Measurements from ENCODE around the gene HCN1.
"Not testable (repeated sequence)": the region's sequence is repeated elsewhere in the genome, so short reads cannot be mapped to it uniquely, and the experiment has no call there.

Gene HCN1

DNA sequence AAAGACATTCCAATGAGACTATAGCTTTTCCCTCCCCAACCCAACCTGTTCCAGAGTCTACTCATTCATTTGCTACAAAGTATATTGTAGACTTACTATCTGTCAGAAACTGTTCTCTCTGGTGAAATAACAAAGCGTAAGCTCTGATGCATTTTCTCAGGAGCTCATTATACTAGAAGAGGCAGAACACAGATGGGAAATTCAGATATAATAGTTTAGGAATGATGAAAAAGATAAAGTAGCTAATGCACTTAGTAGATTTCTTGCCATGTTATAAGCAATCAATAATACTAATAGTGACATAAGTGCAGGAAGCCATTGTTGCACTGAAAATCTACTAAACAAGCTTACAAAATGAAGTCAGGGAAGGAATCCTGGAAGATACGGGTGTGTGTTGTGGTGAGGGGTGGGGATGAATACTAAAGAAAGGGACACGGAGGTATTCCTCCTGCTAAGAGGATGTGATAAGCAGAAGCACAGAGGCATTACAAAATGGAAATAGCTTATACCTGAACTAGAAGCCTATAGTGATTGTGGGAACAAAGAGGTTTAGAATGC lies 78.2 kb downstream of the HCN1 start:
- DNase-seq (ENCODE audit: low spot score), result no peak

DNA sequence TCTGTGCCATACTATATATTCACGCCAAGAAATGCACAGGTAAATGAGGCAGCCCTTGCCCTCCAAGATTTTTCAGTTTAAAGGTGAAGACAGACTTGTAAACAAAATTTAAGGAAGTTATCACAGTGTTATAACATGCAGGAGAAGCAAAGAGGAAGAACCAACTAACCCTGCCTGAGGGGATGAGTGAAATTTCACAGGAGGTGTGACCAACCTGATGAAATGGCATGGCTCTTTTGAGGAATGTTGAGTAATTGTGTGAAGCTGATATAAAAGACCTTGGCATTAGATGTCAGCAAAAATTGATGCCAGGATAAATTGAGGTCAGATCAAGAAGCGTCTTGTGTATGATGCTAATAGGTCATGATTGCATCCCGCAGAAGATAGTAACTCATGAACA lies 86.5 kb downstream of the HCN1 start:
- DNase-seq (ENCODE audit: low spot score), result no peak

DNA sequence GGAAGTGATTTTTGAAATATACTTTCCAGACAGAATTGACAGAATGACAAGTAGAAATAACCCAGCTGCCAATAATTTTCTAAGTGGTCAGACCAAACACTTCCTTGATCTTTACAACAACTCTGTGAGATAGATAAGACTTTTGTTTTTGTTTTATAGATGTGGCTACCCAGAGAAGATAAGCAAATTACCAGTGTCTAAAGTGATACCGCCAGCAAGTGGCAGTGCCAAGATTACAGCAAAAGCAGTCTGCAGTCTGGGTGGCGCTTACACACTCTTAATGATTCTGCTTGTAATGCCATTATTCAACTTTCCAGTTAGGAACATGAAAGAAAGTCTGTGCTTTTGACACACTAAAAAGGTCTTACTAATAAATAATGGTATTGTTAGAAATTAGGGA lies 92.1 kb downstream of the HCN1 start:
- DNase-seq (ENCODE audit: low spot score), result no peak

DNA sequence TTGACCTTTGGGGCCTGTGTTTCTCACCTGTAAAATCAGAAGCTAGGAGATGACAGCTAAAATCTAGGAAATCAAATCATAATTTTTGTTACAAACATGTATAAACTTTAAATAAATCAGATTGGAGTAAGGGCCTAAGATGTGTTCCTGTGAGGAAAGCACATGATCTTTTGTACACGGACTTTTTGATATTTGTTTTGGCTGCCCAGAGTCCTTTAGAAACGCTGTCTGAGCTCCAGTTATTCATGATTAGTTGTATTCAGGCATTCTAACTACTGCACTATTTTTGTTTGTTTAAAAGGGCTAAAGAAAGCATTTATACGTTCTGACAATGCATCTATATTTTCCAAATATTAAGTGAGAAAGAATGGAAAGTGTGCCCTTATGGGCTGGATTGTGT lies 94.8 kb downstream of the HCN1 start:
- no peak for DNase-seq (ENCODE audit: low spot score)

DNA sequence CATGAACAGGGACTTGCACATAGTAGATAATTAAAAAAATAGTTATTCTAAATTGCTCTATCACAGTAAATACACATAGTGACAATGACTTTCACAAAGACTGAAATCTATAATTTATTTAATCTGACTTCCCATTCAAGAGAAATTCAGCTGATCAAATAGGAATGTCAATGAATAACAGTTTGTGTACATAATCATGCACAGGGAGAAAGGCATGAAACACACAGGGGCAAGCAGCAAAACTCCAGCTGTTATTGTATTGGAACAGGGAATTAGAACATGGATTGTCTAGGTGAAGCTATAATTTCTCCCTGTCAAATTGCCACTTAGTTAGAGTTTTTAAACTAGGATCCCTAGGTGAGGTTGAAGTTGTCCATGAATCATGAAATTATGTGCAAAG lies 99.9 kb downstream of the HCN1 start:
- no peak for DNase-seq (ENCODE audit: low spot score)

DNA sequence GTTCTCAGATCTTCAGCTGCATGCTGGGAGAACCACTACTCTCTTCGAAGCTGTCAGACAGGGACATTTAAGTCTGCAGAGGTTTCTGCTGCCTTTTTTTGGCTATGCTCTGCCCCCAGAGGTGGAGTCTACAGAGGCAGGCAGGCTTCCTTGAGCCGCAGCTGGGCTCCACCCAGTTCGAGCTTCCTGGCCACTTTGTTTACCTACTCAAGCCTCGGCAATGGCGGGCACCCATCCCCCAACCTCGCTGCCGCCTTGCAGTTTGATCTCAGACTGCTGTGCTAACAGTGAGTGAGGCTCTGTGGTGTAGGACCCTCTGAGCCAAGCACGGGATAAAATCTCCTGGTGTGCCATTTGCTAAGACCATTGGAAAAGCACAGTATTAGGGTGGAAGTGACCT lies 110.2 kb downstream of the HCN1 start:
- DNase-seq (ENCODE audit: low spot score), result not testable (repeated sequence)

DNA sequence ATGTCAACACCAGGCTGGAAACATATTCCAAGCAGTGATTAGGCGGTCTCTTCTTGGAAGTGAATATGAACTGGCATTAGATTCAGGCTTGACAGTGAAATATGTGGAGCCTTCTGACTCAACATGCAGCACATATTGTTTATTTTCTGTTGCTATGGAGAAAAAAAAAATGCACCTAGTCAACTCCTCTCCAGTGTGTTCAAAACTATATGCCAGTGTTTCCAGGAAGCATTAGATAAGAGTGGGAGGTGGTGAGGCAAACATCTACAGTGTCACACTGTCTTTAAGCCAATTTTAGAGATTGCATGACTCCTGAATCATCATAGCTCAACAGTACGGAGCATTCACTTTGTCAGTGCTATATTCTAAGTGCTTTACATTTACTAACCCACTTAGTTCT lies 117.9 kb downstream of the HCN1 start:
- DNase-seq (ENCODE audit: low spot score), result no peak

DNA sequence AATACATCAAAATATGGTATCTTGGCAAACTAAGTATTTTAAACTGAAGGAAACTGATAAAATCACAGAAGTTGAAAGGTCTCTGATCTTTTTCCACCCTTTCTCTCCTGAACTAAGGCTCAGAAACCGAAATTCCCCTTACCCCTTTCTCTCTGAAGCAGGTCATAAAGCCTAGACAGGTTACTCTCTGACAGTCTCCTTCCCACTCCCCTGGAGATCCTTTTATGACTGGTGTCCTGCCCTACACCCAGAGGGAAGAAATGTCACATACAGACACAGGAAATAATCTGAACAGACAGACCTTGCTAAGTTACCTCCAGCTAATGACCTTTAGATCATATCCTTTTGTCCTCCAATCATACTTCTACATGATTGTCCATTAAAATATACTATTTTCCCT lies 127.4 kb downstream of the HCN1 start:
- DNase-seq (ENCODE audit: low spot score), result no peak

DNA sequence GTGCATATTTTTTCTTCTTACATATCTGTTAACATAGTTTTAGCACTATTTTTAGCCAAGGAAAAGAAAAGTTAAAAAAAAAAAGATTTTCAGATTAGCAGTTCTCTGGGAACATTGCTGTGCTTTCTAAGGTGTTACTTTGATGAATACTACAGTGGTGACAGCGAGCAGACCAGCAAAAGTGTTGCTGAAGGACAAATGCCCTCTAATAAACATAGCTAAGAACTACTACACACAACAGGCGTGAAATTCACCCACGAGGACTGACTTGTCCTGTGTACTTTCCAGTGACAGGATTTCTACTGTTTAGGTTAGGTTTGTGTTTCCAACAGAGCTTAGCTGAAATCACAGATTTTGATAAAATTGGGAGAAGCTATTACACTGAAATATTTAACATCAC lies 153.8 kb downstream of the HCN1 start:
- DNase-seq (ENCODE audit: low spot score), result no peak

DNA sequence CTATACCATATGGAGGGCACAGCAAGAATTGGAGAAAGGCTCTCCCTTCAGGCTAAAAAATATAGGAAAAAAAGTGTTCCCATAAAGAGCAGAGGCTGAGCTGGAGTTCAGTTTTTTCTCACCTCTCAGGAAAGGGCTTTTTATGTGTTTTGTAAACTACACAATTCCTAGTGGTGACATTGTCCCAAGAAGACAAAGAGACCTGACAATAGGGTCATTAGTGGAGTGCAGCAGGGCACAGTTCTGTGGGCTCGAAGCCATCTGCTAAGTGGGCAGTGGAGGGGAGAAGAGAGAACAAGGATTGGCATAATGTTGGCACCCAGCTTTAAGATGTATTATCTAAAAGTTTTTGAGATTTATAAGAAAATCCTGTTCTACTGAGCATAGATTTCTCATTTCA lies 162.5 kb downstream of the HCN1 start:
- no peak for DNase-seq (ENCODE audit: low spot score)

DNA sequence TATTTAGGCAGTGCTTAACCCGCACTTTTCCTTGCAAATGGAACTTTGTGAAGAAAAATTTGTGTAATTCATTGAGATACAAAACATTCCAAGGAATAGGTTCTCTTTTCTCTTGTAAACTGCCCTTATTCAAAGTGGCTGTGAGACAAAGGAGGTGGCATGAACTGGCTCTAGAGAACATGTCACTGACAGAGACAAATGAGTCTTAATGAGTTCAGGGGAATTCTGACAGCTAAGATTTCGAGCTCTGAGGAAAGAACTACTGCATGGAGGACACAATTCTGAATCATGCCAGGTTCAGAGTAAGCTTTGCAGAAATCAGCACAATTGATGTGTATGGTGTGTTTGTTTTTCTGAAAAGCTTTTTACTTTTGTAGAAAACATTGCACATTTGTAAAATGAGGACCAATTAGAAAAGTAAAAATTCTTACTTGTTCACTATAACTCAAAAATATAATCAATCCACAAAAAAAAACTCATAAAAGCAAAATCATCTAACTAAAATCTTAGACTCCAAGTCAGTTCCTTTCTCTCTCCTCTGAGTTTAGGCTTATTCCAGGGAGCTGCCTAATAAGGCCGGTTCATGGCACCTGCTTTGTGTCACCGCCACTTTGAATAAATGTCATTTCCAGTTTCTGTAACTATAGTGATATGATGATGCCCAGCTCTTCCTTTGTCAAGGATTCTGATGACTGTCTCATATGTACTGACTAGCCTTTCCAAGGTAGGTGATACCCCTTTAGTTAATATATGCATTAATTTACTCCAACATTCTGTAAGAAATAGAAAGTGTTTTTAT lies 163.2 kb downstream of the HCN1 start:
- no peak for DNase-seq (ENCODE audit: low spot score)

DNA sequence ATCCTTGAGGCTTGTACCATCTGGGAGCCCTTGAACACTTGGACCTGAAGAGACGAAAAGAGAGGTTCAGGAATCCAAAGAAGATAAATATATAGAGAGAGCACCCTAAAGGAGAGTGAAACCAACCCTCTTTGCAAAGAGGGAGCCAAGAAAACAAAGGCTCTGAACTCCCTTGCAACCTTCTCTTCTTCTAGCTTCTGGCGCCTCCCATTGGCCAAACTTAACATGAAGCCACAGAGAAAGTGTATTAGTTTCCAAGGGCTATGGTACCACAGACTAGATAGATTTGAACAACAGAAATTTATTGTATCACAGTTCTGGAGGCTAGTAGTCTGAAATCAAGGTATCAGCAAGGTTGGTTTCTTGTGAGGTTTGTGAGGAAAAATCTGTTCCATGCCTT lies 175.1 kb downstream of the HCN1 start:
- no peak for DNase-seq (ENCODE audit: low spot score)

DNA sequence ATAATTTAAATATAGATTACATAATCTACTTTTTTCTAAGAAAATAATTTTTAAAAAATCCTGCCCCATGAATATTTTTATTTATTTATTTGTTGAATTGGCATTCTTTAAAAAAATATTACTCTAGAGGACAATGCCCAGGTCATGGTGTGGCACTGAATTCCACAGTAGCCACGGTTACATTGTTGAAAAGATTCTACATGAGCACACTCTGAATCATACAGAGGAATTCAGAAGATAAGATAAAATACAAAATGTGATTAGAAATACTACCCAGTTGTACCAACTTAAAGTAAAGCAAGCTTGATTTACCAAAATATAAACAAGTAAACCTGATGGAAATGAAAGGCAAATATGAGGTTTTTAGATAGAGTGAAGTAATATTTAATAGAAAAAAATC lies 183.7 kb downstream of the HCN1 start:
- no peak for DNase-seq (ENCODE audit: low spot score)

DNA sequence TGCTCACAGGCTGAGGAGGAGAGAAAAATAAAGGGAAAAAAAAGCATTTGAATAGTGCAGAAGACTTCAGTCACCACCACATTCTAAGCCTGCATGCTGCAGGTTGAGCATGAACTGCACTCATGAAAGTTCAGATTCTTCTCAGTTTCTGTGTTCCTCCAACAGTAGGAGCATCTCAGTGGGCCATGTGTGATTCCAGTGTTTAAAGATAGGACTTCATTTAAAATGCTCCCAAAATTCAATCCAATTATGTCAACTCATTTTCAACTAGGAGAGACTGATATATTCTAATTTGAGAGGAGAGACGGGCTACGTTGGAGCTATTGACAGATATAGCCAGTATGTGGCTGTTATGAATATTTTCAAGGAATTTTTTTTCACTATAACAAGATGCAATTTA lies 186.8 kb downstream of the HCN1 start:
- no peak for DNase-seq (ENCODE audit: low spot score)

DNA sequence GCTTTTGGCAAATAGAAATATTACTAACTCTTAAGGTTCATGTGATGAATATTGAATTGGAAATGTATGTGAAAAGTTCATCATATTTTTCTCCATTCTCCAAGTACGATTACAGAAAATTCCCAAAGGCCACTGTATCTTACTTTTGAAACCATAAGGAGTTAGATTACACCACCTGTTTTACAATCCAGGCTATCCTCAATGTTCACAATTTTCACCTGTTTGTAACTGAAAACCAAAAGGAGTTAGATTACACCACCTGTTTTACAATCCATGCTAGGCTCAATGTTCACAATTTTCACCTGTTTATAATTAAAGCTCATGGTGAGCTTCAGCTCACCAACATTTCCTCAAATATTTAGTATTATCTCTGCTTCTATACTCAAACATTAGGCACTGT lies 188.0 kb downstream of the HCN1 start:
- no peak for DNase-seq (ENCODE audit: low spot score)

DNA sequence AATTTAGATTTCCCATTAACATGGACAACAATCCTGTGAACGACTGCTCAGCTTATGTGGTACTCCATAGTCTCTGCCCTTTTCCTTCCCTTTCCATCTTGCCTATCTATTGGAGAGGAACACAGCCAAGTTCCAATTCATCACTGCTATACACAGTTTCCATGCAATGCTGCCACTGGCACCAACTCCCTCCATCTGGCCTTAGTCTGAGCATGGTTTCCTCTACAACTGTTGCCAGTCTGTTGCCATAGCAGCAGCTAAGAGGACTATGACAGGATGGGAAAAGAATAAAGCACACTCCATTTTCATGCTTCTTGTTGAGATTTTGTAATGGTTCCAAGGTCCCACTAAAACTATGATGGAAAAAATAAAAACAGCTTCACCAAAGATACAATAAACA lies 189.0 kb downstream of the HCN1 start:
- DNase-seq (ENCODE audit: low spot score), result no peak

DNA sequence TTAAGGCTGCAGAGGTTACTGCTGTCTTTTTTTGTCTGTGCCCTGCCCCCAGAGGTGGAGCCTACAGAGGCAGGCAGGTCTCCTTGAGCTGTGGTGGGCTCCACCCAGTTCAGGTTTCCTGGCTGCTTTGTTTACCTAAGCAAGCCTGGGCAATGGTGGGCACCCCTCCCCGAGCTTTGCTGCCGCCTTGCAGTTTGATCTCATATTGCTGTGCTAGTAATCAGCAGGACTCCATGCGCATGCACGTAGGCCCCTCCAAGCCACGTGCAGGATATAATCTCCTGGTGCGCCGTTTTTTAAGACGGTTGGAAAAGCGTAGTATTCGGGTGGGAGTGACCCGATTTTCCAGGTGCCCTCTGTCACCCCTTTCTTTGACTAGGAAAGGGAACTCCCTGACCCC lies 197.2 kb downstream of the HCN1 start:
- DNase-seq (ENCODE audit: low spot score), result not testable (repeated sequence)

DNA sequence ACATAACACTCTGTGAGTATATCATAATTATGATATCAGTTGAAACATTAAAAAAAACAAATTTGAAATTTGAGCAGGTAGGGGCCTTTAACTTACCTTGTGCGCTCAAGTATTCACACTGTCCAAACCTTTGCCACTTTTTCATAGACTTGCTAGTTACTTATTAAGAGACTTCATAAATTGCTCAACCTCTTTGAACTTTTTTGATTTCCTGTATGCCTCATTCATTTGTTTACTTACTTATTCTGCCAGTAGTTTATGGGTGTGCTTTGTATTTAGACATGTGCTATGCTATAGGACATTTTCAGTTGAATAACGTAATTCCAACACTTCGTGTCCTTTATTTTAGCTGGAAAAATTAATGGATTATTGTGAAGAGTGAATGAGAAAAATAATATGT lies 204.8 kb downstream of the HCN1 start:
- no peak for DNase-seq (ENCODE audit: low spot score)

DNA sequence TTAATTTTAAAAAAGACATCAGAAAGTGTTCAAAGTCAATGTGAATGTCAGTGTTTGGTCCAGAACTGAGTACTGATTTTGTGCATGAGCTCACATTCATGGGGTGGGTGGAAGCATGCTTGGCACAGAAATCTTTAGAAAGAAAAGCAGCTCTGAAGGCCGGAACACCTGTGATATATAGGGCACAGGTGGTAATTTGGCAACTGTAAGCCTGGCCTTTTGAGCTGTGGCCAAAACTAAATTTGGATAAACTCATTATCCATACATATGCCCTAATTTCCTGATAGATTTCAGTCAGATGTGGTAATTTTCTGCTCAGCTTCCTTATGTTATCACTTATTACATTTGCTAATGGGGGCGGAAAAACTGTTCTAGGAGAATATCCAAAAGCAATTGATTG lies 211.4 kb downstream of the HCN1 start:
- DNase-seq (ENCODE audit: low spot score), result no peak

DNA sequence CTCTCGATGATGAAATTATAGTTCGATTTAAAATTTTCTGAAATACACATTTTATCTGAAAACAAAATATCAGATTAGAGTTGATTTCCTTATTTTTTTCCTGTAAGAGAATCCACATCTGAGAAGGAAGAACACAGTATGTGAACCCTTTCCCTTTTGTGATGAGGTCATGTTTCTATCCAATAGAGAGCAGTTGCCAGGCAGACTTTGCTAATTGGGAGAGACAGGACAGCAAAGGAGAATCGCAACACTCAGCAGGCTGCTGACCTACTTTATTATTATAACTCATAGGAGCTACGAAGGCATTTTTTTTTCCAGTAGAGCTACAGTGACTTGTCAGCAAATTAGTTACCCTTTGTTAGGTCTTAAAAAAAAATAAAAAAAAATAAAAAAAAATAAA lies 242.1 kb downstream of the HCN1 start:
- no peak for DNase-seq (ENCODE audit: low spot score)

DNA sequence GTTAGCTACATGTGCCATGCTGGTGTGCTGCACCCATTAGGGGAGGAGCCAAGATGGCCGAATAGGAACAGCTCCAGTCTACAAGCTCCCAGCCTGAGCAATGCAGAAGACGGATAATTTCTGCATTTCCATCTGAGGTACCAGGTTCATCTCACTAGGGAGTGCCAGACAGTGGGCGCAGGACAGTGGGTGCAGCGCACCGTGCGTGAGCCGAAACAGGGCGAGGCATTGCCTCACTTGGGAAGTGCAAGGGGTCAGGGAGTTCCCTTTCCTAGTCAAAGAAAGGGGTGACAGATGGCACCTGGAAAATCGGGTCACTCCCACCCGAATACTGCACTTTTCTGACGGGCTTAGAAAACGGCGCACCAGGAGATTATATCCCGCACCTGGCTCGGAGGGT lies 251.3 kb downstream of the HCN1 start:
- not testable (repeated sequence) for DNase-seq (ENCODE audit: low spot score)

DNA sequence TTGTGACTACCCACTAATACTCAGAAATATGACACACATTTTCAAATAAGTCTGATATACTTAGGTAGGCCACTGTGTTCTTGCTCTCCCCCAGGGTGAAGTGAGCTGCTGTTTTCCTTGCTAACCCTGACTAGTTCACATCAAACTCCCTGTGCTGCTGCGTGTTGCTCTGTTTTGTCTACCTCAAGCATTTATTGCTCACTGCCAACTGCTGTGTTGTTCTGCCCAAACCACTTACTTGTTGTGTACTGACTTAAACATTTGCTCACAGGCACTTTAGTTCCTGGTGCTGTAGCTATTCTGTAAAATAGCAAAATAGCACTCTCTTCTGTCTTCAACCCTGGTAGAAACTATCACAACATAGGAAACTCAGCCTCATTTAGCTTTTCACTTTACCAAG lies 255.7 kb downstream of the HCN1 start:
- DNase-seq (ENCODE audit: low spot score), result no peak

DNA sequence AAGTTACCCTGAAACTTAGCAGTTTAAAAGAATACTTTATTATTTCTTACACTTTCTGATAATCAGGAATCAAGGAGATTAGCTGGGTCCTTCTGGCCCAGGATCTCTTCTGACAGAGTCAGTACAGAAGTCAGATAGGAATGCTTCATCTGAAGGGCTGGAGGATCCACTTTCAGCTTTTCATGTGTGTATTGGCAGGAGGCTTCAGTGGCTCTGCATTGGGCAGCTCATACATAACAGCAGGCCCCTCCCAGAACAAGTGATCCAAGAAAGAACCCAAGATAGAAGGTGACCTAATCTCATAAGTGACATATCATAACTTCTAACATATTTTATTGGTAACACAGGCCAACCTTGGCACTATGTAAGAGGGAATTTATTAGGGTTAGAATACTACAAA lies 258.4 kb downstream of the HCN1 start:
- no peak for DNase-seq (ENCODE audit: low spot score)

DNA sequence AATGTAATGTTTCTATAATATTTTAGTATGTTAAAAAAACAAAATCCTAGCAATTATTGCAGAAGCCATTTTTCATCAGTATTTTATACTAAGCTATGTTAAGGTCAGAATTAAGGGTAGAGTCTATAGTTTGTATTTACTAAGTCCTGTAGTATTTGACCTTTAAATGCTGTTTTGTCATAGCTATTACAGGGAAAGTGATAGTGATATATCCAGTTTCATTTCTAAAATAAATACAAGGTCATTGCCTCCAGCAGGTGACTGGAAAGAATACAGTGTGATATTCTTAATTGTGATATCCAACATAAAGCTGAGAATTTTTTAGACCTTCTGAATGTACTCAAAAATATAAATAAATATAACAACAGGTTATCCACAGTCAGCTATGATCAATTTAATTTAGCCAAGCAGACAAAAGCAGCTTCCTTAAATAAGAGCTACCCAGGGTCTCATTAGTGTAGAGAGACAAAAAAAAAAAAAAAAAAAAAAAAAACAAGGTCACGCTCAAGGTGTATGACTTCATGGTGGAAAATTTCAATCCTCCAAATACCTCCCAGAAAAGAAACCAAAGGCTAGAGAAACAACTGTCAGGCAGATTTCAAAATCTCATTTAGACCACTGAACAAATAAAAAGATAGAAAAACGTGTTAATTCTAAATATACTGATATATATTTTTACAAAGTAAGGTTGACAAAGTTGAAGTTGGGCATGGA lies 278.7 kb downstream of the HCN1 start:
- no peak for DNase-seq (ENCODE audit: low spot score)

Measured in AG20443 (cell line).